ENCODE data around the gene TCEAL2. TPM values are rescaled to one million over a fixed set of nuclear protein-coding genes. Genes with fewer than 3 reads are reported as not detected.

Gene TCEAL2
- total RNA-seq, 4 donors from 2014 or later = 0.49 to 1.5 TPM; not detected in 2

DNA sequence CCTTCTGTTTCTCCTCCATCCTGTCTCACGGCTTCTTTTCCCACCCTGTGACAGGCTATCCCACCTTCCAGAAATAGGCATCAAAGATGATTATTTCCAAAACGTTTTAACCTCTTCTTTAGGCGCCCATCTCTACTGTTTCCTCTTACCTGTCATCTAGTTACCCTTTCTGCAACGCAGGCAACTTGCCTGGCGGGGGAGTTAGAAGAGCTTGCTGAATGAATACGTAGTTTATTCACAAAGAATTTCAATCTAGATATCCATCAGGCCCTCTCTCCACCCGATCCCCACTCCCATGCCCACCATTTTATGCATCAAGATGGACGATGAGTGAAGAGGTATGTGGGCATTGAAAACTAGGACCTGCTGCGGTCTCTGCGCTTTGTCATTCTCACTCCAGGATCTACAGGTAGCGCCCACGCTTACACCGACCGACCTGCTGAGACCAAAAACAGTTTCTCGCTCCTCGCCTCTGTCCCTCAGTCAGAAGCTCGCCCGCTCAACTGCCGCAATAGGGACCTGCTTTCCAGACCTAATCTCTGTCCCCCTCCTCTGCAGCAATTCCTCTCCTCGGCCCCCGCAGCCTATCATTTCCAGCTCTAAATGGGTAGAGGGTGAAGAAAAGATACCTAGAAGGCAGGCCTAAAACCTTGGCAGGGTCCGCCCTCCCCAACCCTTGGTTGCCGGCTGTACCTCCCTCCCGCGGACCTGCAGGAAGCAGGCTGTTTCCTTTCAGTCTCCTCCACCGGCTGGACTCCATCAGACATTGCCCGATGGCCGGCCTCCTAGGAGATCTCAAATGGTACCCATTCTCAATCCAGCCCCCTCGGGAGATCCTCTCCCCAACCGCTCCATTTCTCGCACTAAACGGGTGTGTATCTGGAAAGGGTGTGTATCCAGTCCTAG is 29.7 kb downstream of the TCEAL2 start:
- WGBS = 36% methylated on average over 26 of the region's 32 CpGs
- no peak for DNase-seq (ENCODE audit: low spot score in 2 of 2)
- Histone ChIP-seq H3K9me3 (no peaks in the 10 kb centered on the region), H3K27me3 (no peaks in the 10 kb centered on the region), H3K27ac (no peak overlapping the region), H3K4me3 (peak overlapping the region; percentile 52), H3K4me1 (peaks cover 4% of the 10 kb centered on the region), H3K36me3 (no peaks in the 10 kb centered on the region)
- TF ChIP-seq POLR2AphosphoS5 (IDR thresholded peaks at IDR 0.05) = no peak
- TF ChIP-seq, protein P1, sequence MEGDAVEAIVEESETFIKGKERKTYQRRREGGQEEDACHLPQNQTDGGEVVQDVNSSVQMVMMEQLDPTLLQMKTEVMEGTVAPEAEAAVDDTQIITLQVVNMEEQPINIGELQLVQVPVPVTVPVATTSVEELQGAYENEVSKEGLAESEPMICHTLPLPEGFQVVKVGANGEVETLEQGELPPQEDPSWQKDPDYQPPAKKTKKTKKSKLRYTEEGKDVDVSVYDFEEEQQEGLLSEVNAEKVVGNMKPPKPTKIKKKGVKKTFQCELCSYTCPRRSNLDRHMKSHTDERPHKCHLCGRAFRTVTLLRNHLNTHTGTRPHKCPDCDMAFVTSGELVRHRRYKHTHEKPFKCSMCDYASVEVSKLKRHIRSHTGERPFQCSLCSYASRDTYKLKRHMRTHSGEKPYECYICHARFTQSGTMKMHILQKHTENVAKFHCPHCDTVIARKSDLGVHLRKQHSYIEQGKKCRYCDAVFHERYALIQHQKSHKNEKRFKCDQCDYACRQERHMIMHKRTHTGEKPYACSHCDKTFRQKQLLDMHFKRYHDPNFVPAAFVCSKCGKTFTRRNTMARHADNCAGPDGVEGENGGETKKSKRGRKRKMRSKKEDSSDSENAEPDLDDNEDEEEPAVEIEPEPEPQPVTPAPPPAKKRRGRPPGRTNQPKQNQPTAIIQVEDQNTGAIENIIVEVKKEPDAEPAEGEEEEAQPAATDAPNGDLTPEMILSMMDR (IDR thresholded peaks at IDR 0.05) = no peak
- TF ChIP-seq POLR2A (IDR thresholded peaks at IDR 0.05) = no peak

DNA sequence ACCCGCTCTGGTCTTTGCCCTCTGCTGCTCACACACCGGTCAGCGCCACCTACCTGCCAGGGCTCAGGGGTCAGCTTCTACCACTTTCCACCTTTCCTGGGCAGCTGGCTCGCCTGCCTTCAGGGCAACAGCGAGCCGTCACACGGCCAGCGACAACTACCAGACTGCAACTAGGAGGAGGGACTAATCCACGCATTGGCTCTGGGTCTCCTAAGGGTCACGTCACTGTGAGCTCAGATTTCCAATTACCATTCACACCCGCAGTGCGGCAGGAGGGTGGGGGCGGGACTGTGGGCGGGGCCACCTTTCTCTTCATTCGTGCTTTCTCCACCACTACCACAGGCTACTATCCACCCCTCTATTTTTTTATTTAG is 30.3 kb downstream of the TCEAL2 start, which contains the start of gene BEX5:
BEX5 (minus strand) TSS at position 172 of the 374 bp plus-strand sequence. CDS start 1,712 bp downstream, outside the sequence.
- Histone ChIP-seq H3K36me3 (no peaks in the 10 kb centered on the region), H3K4me3 (peak within 1 kb of the TSS; percentile 52), H3K27me3 (no peaks in the 10 kb centered on the region), H3K9me3 (no peaks in the 10 kb centered on the region), H3K27ac (no peak within 1 kb of the TSS), H3K4me1 (peaks cover 4% of the 10 kb centered on the region)
- DNase-seq (ENCODE audit: low spot score in 2 of 2) = peak in 1 of 2 donors; percentile 65
- 25% methylated on average over 14 of the region's 15 CpGs for WGBS
- TF ChIP-seq EP300 (IDR thresholded peaks at IDR 0.05) = no peak
- TF ChIP-seq POLR2AphosphoS5 (IDR thresholded peaks at IDR 0.05) = no peak
- TF ChIP-seq, protein P1 (IDR thresholded peaks at IDR 0.05) = no peak
- TF ChIP-seq POLR2A (IDR thresholded peaks at IDR 0.05) = no peak

Other genes with a start within 250 kb of the TCEAL2 start
- 1 to 10 TPM; 1.9 to 8.9 (median 3.0) TPM for gene ZMAT1, start 193.7 kb upstream of the TCEAL2 start, total RNA-seq
- not detected for gene TCEAL6, start 16.8 kb downstream of the TCEAL2 start, total RNA-seq
- gene BEX5, start 30.3 kb downstream of the TCEAL2 start, total RNA-seq = 1 to 10 TPM; 1.6 to 7.1 (median 2.0) TPM
- not detected for gene TCP11X1, start 89.6 kb downstream of the TCEAL2 start, total RNA-seq
- not detected for gene NXF2, start 121.5 kb downstream of the TCEAL2 start, total RNA-seq

All from suprapubic skin (tissue), 4 donors.